Prostate gland (tissue), 2 donors: Measurements from ENCODE around the gene TAAR8. TPM values are rescaled to one million over a fixed set of nuclear protein-coding genes. Genes with fewer than 3 reads are reported as not detected.
A peak's percentile ranks its signal among the peaks of the same experiment; 100 is the strongest.
"Not testable (repeated sequence)": the region's sequence is repeated elsewhere in the genome, so short reads cannot be mapped to it uniquely, and the experiment has no call there.

ENCODE experiments used
- DNase-seq: peaks from one replicate; pipeline ENCODE4 v3.0.0-alpha.2; 2019; ENCODE audit warnings: low spot score
- H3K27ac ChIP-seq, 2 donors: fragments of 200-600 bp; sonication (generic); 2 replicates each; pipeline ENCODE4 v1.5.1; 2017 to 2019
- H3K27me3 ChIP-seq: fragments of 200-600 bp; sonication (generic); replicated peaks from 2 replicates; pipeline ENCODE4 v1.5.1; 2019; ENCODE audit not compliant: insufficient read depth
- H3K36me3 ChIP-seq, 2 donors: fragments of 200-600 bp; sonication (generic); 1 replicate in 1 of 2; 2 replicates in 1 of 2; pipeline versions ENCODE4 v1.5.1 to v1.8.1; 2017 to 2019
- H3K4me1 ChIP-seq: fragments of 200-600 bp; sonication (generic); replicated peaks from 2 replicates; pipeline ENCODE4 v1.5.1; 2019
- H3K4me3 ChIP-seq, 2 donors: fragments of 200-600 bp; sonication (generic); 2 replicates each; pipeline ENCODE4 v1.5.1; 2017 to 2019
- H3K9me3 ChIP-seq: fragments of 200-600 bp; sonication (generic); 2 replicates; pipeline ENCODE4 v1.5.1; 2017
- POLR2A ChIP-seq: fragments of 450-650 bp; IDR thresholded peaks from one replicate; pipeline ENCODE4 v1.6.1; 2016; ENCODE audit warnings: antibody characterized with exemption, mild to moderate bottlenecking
- POLR2AphosphoS5 ChIP-seq: sonication (generic); formaldehyde crosslinking; IDR thresholded peaks from one replicate; pipeline ENCODE4 v1.6.1; 2017; ENCODE audit warnings: antibody characterized with exemption
- WGBS: methylation state at CpG from one replicate; pipeline ENCODE4 v1.1.5; 2018; 5-methylcytosine and 5-hydroxymethylcytosine counted together
- intact Hi-C: fragments of 100-400 bp; cut with DNase I; formaldehyde crosslinking; loops from one replicate; pipeline ENCODE4 v1.14.2; 2022
- total RNA-seq, 2 donors: library from RNA; depleted of rRNA; stranded (reverse); fragments of >200 nt; gene quantifications; one replicate each; pipeline ENCODE4 v1.1.0, GENCODE V29; 2016
- TF ChIP-seq, protein P1 (sequence below), 4 experiments: fragments of 200-600 bp in 2 of 4; fragments of 450-650 bp in 2 of 4; sonication (generic) in 2 of 4; IDR thresholded peaks; 1 replicate in 3 of 4; 2 replicates in 1 of 4; pipeline ENCODE4 v1.5.1; 2016 to 2019; ENCODE audit warnings: antibody characterized with exemption in 4 of 4, mild to moderate bottlenecking in 2 of 4, moderate library complexity in 2 of 4

TAAR8 gene
- total RNA-seq, 2 donors from 2014 or later = not detected

DNA sequence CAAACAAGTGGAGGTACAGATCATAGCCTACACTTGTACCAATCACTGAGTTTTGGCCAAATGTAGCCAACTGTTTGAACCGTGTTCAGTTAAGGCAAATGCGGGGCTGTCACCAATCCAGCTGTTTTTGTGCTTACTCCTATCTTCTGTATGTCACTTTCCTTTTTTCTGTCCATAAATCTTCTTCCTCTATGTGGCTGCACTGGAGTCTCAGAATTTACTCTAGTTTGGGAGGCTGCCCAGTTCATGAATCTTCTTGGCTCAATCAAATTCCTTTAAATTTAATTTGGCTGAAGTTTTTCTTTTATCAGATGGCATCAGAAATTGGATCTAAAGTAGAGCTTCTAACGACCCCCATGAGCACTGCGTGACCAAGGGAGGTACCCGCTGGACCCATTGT, 27.8 kb upstream of the TAAR8 start:
- Histone ChIP-seq H3K9me3 (no peaks in the 10 kb centered on the region), H3K4me1 (no peaks in the 10 kb centered on the region), H3K27me3 (no peaks in the 10 kb centered on the region), H3K27ac (no peak overlapping the region), H3K36me3 (no peaks in the 10 kb centered on the region), H3K4me3 (no peak overlapping the region)
- WGBS = 55% methylated on average over 5 of the region's 5 CpGs
- TF ChIP-seq POLR2AphosphoS5 (no peak), POLR2A (no peak)
- TF ChIP-seq, protein P1, sequence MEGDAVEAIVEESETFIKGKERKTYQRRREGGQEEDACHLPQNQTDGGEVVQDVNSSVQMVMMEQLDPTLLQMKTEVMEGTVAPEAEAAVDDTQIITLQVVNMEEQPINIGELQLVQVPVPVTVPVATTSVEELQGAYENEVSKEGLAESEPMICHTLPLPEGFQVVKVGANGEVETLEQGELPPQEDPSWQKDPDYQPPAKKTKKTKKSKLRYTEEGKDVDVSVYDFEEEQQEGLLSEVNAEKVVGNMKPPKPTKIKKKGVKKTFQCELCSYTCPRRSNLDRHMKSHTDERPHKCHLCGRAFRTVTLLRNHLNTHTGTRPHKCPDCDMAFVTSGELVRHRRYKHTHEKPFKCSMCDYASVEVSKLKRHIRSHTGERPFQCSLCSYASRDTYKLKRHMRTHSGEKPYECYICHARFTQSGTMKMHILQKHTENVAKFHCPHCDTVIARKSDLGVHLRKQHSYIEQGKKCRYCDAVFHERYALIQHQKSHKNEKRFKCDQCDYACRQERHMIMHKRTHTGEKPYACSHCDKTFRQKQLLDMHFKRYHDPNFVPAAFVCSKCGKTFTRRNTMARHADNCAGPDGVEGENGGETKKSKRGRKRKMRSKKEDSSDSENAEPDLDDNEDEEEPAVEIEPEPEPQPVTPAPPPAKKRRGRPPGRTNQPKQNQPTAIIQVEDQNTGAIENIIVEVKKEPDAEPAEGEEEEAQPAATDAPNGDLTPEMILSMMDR (IDR thresholded peaks at IDR 0.05) = no peak
- no peak for DNase-seq
- intact Hi-C loops = no loop called here

DNA sequence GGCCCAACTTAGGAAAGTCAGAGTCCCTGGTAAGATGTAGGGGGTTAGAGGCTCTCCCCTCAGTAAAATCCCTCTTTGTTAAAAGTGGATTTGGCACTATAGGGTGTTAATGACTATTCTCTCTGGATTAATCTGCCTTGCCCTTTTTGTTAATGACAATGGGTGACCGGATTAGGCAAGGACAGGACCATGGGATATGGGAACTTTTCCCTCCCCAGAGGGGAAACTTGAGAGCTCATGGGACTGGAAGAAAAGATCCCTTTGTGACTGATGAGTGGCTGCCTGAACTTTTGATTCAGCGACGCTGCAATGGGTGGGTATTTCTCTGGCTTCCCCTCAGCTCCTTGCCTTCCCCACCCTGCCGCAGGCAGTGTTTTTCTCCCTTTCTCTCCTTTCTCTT, 26.6 kb upstream of the TAAR8 start:
- H3K27me3 ChIP-seq = no peaks in the 10 kb centered on the region
- H3K36me3 ChIP-seq = no peaks in the 10 kb centered on the region
- H3K9me3 ChIP-seq = no peaks in the 10 kb centered on the region
- H3K4me3 ChIP-seq = no peak overlapping the region
- 82% methylated on average over 4 of the region's 4 CpGs for WGBS
- TF ChIP-seq POLR2A (no peak), POLR2AphosphoS5 (no peak)
- TF ChIP-seq, protein P1 (IDR thresholded peaks at IDR 0.05) = no peak
- H3K4me1 ChIP-seq = no peaks in the 10 kb centered on the region
- no peak for DNase-seq
- intact Hi-C loops = no loop called here
- H3K27ac ChIP-seq = no peak overlapping the region

DNA sequence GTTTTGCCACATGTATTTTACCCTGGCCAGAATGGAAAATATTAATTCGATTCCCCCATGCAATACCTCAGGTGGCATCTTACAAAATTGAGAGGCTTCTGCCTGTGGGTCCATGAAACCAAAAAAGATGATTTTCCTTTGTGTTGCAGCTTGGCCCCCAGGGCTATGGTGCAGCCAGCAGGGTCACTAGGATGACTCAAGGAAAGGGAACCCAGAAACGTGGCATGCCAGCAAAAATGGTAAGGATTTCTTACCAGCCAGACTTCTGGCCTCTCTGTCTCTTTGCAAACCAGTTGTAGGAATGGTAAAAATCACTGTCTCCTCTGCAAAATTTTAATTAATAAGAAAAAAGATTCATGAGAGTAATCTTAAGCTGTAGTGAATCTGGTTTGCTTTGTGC, 26.0 kb upstream of the TAAR8 start:
- Histone ChIP-seq H3K4me1 (no peaks in the 10 kb centered on the region), H3K27me3 (no peaks in the 10 kb centered on the region), H3K36me3 (no peaks in the 10 kb centered on the region), H3K27ac (no peak overlapping the region), H3K4me3 (no peak overlapping the region), H3K9me3 (no peaks in the 10 kb centered on the region)
- TF ChIP-seq, protein P1 (IDR thresholded peaks at IDR 0.05) = no peak
- TF ChIP-seq POLR2A (no peak), POLR2AphosphoS5 (no peak)
- no peak for DNase-seq
- WGBS = 76% methylated on average over 2 of the region's 2 CpGs
- intact Hi-C loops = no loop called here

DNA sequence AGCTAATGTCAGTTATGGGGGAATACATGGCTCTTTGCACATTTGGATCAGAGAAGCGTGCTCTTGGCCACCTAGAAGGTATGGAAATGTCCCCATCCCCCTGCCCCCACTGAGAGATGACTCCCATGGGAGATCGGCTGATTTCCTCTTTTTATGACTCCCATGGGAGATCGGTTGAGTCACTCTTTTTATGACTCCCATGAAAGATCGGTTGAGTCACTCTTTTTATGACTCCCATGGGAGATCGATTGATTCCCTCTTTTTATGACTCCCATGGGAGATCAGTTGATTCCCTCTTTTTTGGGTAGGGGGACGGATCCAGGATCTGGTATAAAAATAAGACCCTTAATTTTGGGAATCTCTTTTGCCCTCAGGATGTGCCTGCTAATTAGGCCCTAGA, 24.7 kb upstream of the TAAR8 start:
- WGBS = 72% methylated on average over 6 of the region's 6 CpGs
- Histone ChIP-seq H3K27me3 (no peaks in the 10 kb centered on the region), H3K4me1 (no peaks in the 10 kb centered on the region), H3K9me3 (no peaks in the 10 kb centered on the region), H3K36me3 (no peaks in the 10 kb centered on the region), H3K27ac (no peak overlapping the region), H3K4me3 (no peak overlapping the region)
- TF ChIP-seq, protein P1 (IDR thresholded peaks at IDR 0.05) = no peak
- TF ChIP-seq POLR2A (no peak), POLR2AphosphoS5 (no peak)
- DNase-seq = no peak
- intact Hi-C loops = no loop called here

DNA sequence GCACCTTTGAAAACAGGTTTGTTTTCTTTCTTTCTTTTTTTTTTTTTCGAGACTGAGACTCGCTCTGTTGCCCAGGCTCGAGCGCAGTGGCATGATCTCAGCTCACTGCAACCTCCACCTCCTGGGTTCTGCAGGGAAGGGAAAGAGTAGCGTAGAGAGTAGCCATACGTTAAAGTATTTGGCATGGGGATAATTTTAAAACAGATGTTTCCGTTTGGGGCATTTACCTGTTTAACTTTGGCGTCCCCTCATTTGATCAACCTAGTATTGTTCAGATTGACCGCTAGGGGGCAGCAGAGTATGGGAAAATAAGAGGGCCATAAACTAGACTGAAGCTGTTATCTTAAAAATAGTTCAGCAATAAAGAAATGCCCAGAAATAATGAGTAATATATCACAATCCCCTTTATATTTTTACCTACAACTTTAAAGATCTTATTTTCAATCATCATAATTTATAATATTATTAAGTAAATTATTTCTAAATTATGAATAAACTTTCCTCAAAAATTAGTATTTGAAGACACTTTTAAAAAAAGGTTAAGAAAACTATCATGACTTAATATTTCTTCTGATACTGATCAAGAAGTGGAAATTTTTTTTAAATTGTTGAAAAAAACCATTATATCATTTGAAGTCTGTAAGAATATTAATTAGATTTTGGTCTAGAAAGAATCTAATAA, 22.0 kb upstream of the TAAR8 start:
- 8% methylated on average over 9 of the region's 9 CpGs for WGBS
- Histone ChIP-seq H3K27me3 (no peaks in the 10 kb centered on the region), H3K9me3 (no peaks in the 10 kb centered on the region), H3K36me3 (no peaks in the 10 kb centered on the region), H3K4me3 (no peak overlapping the region), H3K4me1 (no peaks in the 10 kb centered on the region), H3K27ac (no peak overlapping the region)
- intact Hi-C loops = loop anchor here (10.0 kb wide), 1 partner anchor 264 kb away; the partner anchor contains the start of gene SLC18B1
- no peak for TF ChIP-seq POLR2AphosphoS5
- TF ChIP-seq, protein P1 (IDR thresholded peaks at IDR 0.05) = peak; percentile 61 to 92 (median 70)
- DNase-seq = peak; percentile 34

DNA sequence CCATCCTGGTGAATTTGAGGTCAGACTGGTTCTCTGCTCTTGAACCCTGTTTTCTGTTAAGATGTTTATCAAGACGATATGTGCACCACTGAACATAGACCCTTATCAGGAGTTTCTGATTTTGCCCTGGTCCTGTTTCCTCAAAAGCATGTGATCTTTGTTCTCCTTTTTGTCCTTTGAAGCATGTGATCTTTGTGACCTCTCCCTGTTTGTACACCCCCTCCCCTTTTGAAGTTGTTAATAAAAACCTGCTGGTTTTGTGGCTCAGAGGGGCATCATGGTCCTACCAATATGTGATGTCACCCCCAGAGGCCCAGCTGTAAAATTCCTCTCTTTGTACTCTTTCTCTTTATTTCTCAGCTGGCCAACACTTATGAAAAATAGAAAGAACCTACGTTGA, 17.9 kb upstream of the TAAR8 start:
- H3K4me3 ChIP-seq, H3K36me3 ChIP-seq, DNase-seq, H3K9me3 ChIP-seq, H3K4me1 ChIP-seq, H3K27ac ChIP-seq, H3K27me3 ChIP-seq: not testable (repeated sequence)
- WGBS = 82% methylated on average over 2 of the region's 2 CpGs
- intact Hi-C loops = loop anchor here (10.0 kb wide), 1 partner anchor 260 kb away; the partner anchor contains the start of gene SLC18B1
